Measurements from ENCODE around the gene DNAH6. TPM values are rescaled to one million over a fixed set of nuclear protein-coding genes. Genes with fewer than 3 reads are reported as not detected.

Gene DNAH6
- total RNA-seq, 1 experiment from 2014 or later, result 0.26 TPM

DNA sequence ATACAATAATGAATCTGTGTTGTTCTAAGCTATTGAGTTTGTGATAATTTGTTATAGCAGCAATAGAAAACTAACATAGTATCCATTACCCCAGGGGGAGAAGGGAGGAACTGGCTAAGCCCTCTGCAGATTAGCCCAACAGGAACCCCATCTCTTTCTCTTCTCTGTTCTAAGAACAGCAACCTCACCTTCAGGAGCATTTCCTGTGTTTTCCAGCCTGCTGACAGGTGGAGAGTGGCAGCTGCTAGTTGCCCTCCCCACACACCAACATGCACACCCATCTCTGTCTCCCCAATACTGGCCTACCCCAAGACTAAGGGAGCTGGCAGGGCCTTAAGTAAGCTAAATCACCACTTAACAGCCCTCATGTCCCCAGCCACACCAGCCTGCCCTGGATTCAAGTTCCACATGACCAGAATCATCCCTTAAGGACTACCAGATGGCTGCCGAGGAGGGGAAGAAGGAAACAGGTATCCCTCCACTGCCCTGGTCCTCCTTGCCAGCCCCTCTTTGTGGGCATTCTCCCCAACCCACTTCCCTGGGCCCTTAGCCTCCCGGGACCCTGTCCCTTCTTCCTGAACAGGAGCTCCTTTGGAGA lies 311.8 kb downstream of the DNAH6 start:
- Histone ChIP-seq H2BK15ac (ENCODE audit: low read depth, low read length) (no peak overlapping the region), H3K27me3 (ENCODE audit: insufficient read depth, low read length) (no peaks in the 10 kb centered on the region), H2BK12ac (ENCODE audit: insufficient read length, low read depth, low read length) (no peak overlapping the region), H2AK5ac (ENCODE audit: insufficient read length, low read length) (no peak overlapping the region), H3K27ac (ENCODE audit: insufficient read length, low read depth, low read length) (no peak overlapping the region), H2BK5ac (ENCODE audit: insufficient read length, low read length) (no peak overlapping the region), H4K20me1 (ENCODE audit: control insufficient read depth, insufficient read depth, insufficient read length) (no peaks in the 10 kb centered on the region), H3K23me2 (ENCODE audit: insufficient read length, low read depth, low read length, poor library complexity, severe bottlenecking) (no peaks in the 10 kb centered on the region), H3K79me1 (ENCODE audit: insufficient read depth, low read depth, low read length, poor library complexity, severe bottlenecking) (no peaks in the 10 kb centered on the region), H3K23ac (ENCODE audit: insufficient read length, low read depth, low read length) (no peak overlapping the region), H3K4me1 (ENCODE audit: insufficient read depth, low read length) (peaks cover 4% of the 10 kb centered on the region; the same call in 1 of the 2 replicates), H3K18ac (ENCODE audit: insufficient read length, low read depth, low read length) (no peak overlapping the region), H3K4me2 (ENCODE audit: insufficient read depth, insufficient read length, low read length) (no peak overlapping the region), H2AFZ (ENCODE audit: low read length) (no peak overlapping the region), H3K4ac (ENCODE audit: low read depth, low read length) (no peak overlapping the region), H3K9ac (ENCODE audit: extremely low read depth, insufficient read length, low read length) (no peak overlapping the region), H4K8ac (replicated peaks; ENCODE audit: insufficient read length, low read depth, low read length) (no peak overlapping the region), H4K91ac (ENCODE audit: insufficient read length, low read depth, low read length) (no peak overlapping the region), H3K56ac (ENCODE audit: insufficient read length, low read depth, low read length) (no peak overlapping the region), H3K9me3 (ENCODE audit: control insufficient read depth, low read depth, low read length) (no peaks in the 10 kb centered on the region), H4K5ac (ENCODE audit: insufficient read length, low read depth, low read length) (no peak overlapping the region), H3K79me2 (ENCODE audit: insufficient read depth, low read length) (no peaks in the 10 kb centered on the region), H2BK20ac (ENCODE audit: low read depth, low read length, poor library complexity, severe bottlenecking) (no peak overlapping the region), H3T11ph (ENCODE audit: low read length) (no peak overlapping the region), H3K14ac (ENCODE audit: insufficient read depth, low read length) (no peak overlapping the region), H2BK120ac (ENCODE audit: low read depth, low read length, poor library complexity, severe bottlenecking) (no peak overlapping the region)
- H3K9me3 Mint-ChIP-seq, result no peaks in the 10 kb centered on the region
- no peaks in the 10 kb centered on the region; a peak in 1 of 7 replicates for H3K36me3 Mint-ChIP-seq (ENCODE audit: insufficient read depth in 1 of 3, low read depth in 3 of 3)
- H3K27me3 Mint-ChIP-seq (ENCODE audit: low read depth), result peaks cover 28% of the 10 kb centered on the region
- H3K4me3 Mint-ChIP-seq, result no peak overlapping the region
- peak overlapping the region in 1 of 3 experiments; percentile 93; a peak in 1 of 7 replicates for H3K27ac Mint-ChIP-seq
- WGBS (ENCODE audit: extremely low coverage, insufficient read length, low lambda C conversion rate), result no CpG with 5 or more reads among the region's 2 CpGs
- peaks cover 5 to 8% of the 10 kb centered on the region in 2 experiments for H3K4me1 Mint-ChIP-seq
- no peak for DNase-seq
- TF ChIP-seq, protein P1, sequence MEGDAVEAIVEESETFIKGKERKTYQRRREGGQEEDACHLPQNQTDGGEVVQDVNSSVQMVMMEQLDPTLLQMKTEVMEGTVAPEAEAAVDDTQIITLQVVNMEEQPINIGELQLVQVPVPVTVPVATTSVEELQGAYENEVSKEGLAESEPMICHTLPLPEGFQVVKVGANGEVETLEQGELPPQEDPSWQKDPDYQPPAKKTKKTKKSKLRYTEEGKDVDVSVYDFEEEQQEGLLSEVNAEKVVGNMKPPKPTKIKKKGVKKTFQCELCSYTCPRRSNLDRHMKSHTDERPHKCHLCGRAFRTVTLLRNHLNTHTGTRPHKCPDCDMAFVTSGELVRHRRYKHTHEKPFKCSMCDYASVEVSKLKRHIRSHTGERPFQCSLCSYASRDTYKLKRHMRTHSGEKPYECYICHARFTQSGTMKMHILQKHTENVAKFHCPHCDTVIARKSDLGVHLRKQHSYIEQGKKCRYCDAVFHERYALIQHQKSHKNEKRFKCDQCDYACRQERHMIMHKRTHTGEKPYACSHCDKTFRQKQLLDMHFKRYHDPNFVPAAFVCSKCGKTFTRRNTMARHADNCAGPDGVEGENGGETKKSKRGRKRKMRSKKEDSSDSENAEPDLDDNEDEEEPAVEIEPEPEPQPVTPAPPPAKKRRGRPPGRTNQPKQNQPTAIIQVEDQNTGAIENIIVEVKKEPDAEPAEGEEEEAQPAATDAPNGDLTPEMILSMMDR (conservative IDR thresholded peaks at IDR 0.05), result no peak
